OCI-LY3 (cell line): Measurements from ENCODE around the gene DYNLT5.

ENCODE experiments used
- H2AFZ ChIP-seq: fragments of 200-600, 300-600 bp; shearing (Covaris generic); 2 replicates; pipeline ENCODE4 v1.6.0; 2014; ENCODE audit warnings: antibody characterized with exemption, low read depth, low read length
- H3K27ac ChIP-seq: fragments of 200-600, 300-600 bp; sonication (generic); 2 replicates; pipeline ENCODE4 v1.5.1; 2014; ENCODE audit warnings: mild to moderate bottlenecking, low read length, moderate library complexity, mixed read lengths
- H3K27me3 ChIP-seq: fragments of 200-600, 300-600 bp; sonication (generic); 2 replicates; pipeline ENCODE4 v1.6.1; 2014; ENCODE audit warnings: low read depth, low read length, mixed read lengths
- H3K36me3 ChIP-seq: fragments of 200-600, 300-600 bp; sonication (generic); replicated peaks from 2 replicates; pipeline ENCODE3; 2014; ENCODE audit warnings: low read depth, low read length, mixed read lengths
- H3K4me1 ChIP-seq: fragments of 300-600, 200-600 bp; sonication (generic); 2 replicates; pipeline ENCODE4 v1.6.1; 2014; ENCODE audit warnings: low read length, mixed read lengths
- H3K4me2 ChIP-seq: fragments of 200-600, 300-600 bp; sonication (generic); 2 replicates; pipeline ENCODE4 v1.6.1; 2014; ENCODE audit warnings: low read length, mixed read lengths
- H3K4me3 ChIP-seq: fragments of 300-600, 200-600 bp; sonication (generic); 2 replicates; pipeline ENCODE4 v1.5.1; 2014; ENCODE audit warnings: antibody characterized with exemption, mild to moderate bottlenecking, low read length, moderate library complexity
- H3K79me2 ChIP-seq: fragments of 300-600, 200-600 bp; shearing (Covaris generic); 2 replicates; pipeline ENCODE4 v1.6.1; 2014; ENCODE audit warnings: mild to moderate bottlenecking, low read length, mixed read lengths
- H3K9ac ChIP-seq: fragments of 300-600, 200-600 bp; shearing (Covaris generic); 2 replicates; pipeline ENCODE4 v1.6.0; 2014; ENCODE audit warnings: mild to moderate bottlenecking, low read length, moderate library complexity
- H3K9me3 ChIP-seq: fragments of 200-600, 300-600 bp; shearing (Covaris generic); 2 replicates; pipeline ENCODE4 v1.6.1; 2014; ENCODE audit warnings: low read length, mixed read lengths; ENCODE audit not compliant: insufficient read depth
- H4K20me1 ChIP-seq: fragments of 200-600, 300-600 bp; sonication (generic); 2 replicates; pipeline ENCODE4 v1.6.1; 2016; ENCODE audit warnings: low read length, mixed read lengths; ENCODE audit not compliant: insufficient read depth
- CTCF ChIP-seq: fragments of 200-600, 300-600 bp; sonication (generic); IDR thresholded peaks from 2 replicates; pipeline ENCODE4 v1.5.1; 2014; ENCODE audit warnings: antibody characterized with exemption, low read length, low read depth
- EZH2phosphoT487 ChIP-seq: fragments of 200-600 bp; shearing (Covaris generic); IDR thresholded peaks from 2 replicates; pipeline ENCODE4 v1.6.1; 2018; ENCODE audit warnings: antibody characterized with exemption, mixed run types, low read depth

DYNLT5 gene

GRCh38 chr1:66809736-66810326 is 57.6 kb downstream of the DYNLT5 start:
- Histone ChIP-seq H3K36me3 (no peaks in the 10 kb centered on the region), H3K4me1 (no peaks in the 10 kb centered on the region), H3K9ac (no peak overlapping the region), H3K4me3 (no peak overlapping the region), H4K20me1 (no peaks in the 10 kb centered on the region), H3K27ac (no peak overlapping the region), H3K27me3 (no peaks in the 10 kb centered on the region), H3K4me2 (no peak overlapping the region), H2AFZ (no peak overlapping the region), H3K79me2 (no peaks in the 10 kb centered on the region), H3K9me3 (no peaks in the 10 kb centered on the region)
- TF ChIP-seq EZH2phosphoT487 (no peak), CTCF (no peak)

GRCh38 chr1:66824771-66825170 is 72.5 kb downstream of the DYNLT5 start:
- H3K27ac ChIP-seq = no peak overlapping the region
- TF ChIP-seq EZH2phosphoT487 = no peak
- no peak for TF ChIP-seq CTCF
- H3K36me3 ChIP-seq = no peaks in the 10 kb centered on the region

More at GRCh38 chr1:66824771-66825170, 72.5 kb downstream of the DYNLT5 start:
- Histone ChIP-seq H4K20me1 (no peaks in the 10 kb centered on the region), H2AFZ (no peak overlapping the region), H3K79me2 (no peaks in the 10 kb centered on the region), H3K27me3 (no peaks in the 10 kb centered on the region), H3K9ac (no peak overlapping the region), H3K9me3 (no peaks in the 10 kb centered on the region), H3K4me2 (no peak overlapping the region), H3K4me3 (no peak overlapping the region), H3K4me1 (no peaks in the 10 kb centered on the region)
